NCI-H526 treated with DMSO at 0.1 percent for 48 hours (cell line): ENCODE data around the gene CYRIA.

ENCODE experiments used
- DNase-seq: peaks from one replicate; lab custom pipeline; 2025; lab: John Stamatoyannopoulos, UW

CYRIA gene

DNA sequence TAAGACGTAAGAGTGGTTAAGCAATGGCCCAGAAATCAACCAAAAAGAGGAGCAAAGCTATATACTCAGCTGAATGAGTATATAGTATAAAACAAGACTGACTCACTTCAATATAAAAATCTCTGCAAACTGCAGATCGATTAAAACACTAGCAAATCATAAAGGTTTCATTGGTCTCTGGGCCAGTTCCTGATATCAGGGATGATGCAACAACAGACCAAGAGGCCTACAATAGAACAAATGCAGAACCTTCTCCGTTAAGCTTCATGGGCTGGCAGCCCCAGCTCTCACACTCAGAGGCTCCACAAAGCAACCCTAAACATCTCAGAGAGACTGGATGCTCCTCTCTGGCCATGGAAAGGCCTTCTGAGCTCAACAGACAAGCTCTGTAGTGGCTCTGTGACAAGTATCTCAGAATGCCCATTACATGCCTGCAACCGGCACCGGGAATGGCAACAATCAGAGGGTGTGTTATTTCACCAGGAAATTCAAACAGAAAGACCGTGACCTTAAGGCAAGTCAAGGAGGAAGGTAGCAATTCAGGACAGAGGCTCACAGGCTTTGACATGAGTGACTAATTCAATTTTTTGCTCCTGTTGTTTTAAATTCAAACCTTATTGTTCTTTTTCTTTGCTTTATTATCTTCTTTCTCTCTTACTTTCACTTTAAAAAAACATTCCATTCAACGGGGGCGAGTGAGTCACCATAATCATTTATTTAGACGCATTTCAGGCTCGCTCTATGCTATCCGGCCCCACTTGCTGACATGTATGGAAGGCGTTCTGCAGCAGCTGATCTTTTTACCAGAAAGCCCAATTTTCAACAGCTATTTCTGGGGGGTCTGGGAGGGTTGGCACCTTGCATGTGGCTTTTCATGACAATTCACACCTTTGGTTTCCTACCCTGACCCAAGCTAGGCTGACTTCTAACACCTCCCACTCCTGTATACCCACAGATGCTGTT is 15.1 kb downstream of the CYRIA start:
- DNase-seq = no peak

DNA sequence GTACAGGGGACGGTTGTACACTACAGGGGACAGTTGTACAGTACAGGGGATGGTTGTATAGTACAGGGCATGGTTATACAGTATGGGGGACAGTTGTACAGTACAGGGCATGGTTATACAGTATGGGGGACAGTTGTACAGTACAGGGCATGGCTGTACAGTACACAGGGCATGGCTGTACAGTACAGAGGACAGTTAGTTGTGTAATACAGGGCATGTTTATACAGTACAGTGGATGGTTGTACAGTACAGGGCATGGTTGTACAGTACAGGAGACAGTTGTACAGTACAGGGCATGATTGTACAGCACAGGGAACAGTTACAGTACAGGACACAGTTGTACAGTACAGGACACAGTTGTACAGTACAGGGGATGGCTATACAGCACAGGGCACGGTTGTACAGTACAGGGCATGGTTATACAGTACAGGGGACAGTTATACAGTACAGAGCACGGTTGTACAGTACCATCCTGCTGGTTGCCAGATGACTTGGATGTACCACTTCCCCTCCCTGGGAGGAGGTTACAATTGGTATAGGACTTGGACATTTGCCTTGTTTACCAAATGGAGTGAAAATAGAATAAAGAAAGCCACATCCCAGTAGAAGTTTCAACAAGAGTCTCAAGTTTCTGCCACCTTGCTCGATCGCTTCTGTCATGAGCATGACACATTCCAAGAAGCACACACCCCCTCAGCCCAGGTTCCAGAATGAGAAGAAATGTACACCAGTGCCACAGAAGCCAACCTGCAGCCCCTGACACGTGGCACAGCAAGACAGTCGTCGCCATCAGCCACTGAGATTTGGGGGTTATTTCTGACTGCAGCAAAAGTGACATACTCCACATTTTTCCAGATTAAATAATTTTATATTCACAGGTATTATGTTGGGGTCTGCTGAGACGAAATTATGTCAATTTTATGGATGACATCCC is 16.0 kb downstream of the CYRIA start:
- DNase-seq = no peak

DNA sequence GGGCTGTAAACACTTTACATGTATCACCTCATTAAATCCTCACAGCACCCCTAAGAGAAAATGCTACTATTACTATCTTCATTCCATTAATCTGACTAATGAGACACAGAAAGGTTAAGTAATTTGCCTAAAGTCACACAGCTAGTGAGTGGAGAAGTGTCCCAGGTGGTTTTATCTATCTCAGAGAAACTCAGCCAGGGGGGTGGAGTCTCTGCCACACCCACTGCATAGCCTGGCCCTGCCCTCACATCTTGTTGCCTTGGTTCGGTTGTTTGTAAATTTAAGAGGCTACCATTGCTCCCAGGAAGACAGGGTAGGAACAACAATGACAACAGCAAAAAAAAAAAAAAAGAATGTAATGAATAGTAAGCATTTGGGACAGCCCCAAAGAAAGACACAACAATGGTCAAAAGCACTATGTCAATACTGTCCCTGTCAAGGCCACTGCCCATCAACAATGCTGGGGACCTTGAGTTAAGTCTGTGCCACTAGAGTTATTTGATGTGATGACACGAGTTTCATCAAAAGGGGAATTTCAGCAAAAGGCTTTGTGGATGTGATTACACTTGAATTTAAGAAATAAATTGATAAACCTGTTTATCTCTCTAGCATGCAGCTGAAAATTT is 17.5 kb downstream of the CYRIA start:
- no peak for DNase-seq

GRCh38 chr2:16645775-16646559 is 19.7 kb downstream of the CYRIA start:
- DNase-seq = no peak

DNA sequence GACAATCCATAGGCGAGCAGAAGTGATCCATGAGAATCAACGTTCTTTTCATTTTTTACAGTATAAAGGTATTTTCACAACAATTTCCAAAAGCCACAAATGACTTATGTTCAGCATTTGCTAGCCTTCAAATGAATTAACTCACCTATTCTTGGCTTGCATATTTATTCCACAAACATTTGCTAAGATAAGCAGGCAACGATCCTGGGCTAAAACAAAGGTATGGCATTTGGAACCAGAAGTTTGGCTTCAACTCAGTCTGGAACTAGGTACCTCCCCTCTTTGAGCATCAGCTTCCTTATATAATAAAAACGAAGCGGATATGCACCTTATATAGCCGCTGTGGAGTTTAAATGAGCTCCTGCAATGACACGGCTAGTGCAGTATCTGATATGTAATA is 20.5 kb downstream of the CYRIA start:
- no peak for DNase-seq

DNA sequence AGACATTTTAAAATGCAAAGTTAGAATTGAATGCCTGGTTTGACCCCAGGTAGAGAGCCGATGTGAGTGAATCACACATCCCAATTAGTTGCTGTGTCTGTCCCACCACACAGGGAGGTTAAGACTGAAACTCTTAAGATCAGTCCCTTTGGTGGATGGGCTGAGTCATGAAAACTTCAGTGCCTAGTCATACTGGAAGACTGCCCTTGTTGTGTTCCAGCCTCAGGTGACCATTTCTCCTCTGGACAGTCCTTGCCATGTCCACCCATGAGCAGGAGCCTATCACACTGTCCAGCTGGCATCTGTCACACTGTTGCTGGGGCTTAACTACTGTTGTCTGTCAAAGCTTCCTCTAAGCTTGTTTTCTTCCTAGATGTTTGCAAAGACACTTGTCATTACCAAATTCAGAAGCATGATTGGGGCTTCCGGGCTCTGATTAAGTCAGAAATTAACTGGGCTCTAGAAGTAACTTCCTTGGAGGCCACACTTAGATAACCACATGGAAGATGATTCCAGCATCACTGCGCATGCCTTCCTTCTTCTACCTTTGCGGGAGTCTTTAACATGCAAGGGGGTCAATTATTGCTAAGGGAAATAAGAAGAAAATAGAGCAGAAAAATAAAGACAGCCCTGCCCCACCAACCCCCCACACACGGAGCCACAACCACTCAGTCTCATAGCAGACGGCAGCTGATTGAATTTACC is 21.3 kb downstream of the CYRIA start:
- no peak for DNase-seq

DNA sequence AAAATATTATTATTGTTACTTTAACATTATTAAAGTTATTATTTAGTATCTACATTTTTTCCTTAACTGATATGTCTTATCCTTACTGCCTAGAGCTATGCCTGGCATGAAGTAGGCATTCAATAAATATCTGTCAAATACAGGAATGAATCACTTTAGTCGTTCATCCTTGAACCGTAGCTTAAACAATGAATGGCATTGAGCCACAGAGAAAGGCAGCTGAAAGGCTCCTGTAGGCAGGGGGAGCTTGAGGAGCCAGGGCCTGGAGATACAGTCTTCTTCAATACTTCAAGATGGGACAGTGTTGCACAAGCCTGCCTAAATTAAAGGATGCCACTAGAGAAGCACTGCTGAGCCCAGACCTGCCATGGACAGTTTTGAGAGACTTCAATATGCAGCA is 22.5 kb downstream of the CYRIA start:
- no peak for DNase-seq

GRCh38 chr2:16642088-16642487 is 23.5 kb downstream of the CYRIA start:
- DNase-seq = no peak

DNA sequence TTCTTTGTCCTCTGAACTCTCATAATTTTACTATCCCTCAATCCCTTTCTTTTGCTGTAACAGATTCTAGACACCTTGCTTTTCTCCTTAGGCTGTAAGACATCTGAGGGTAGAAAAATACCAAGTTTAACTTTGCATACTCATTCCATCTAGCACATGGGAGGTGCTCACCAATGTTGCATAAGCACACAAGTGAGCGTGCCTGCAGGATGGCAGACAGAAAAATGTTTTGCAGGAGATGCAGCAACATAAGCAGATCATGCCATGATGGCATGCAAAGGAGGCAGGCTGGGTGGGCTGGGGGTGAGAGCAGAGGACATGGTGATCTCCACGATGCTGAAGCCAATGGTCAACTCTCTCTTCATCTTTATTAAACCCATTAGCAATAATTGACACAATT is 24.1 kb downstream of the CYRIA start:
- DNase-seq = no peak

GRCh38 chr2:16640867-16641266 is 24.8 kb downstream of the CYRIA start:
- no peak for DNase-seq

DNA sequence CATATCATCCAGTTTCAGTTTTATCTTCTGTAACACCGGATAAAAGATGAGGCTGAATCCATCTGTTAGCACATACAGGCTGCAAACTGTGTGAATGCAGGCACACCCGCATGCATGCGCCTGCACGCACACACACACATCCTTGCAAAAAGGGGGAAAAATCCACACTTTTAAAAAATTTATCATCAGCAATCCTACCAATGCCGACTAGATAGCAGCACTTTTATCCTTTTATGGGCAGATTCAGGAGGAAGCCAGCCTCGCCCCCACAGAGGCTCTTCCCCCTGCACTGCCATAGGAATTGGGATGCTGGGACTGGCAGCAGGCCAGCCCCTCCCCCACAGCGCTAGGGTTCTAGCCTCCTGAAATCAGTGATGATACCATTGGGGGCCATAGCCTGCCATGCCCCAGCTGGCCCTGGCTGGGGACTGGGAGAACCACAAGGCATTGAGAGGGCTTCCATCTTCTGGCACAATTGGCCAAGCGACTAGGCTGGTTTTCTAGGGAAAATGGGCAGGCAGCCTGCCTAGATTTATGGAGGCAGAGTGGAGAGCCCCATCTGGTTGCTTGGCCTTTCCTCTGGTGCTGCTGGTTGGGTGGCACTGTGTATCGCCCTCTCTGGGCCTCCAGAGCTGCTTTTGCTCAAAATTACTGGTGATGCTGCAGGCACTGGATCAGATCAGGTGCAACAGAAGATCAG is 25.5 kb downstream of the CYRIA start:
- no peak for DNase-seq

GRCh38 chr2:16639431-16639830 is 26.2 kb downstream of the CYRIA start:
- peak; percentile 88 for DNase-seq

DNA sequence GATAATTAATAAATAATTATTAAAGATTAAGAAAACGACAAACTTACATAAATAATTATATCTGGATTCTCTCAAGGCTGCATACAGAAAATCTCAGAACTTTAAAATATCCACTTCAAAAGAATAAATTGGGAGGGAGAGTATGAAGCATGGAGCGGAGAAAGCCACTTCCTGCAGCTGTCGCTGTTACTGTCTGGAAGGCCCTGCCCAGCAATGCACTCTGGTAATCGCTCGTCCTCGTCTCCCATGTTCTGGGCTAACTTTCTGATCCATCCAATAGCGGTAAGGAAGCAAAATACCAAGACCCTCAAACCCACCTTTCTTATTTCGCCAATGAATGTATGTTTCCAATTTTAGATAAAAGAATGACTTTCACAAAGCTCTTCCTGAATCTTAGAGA is 26.7 kb downstream of the CYRIA start:
- peak; percentile 54 for DNase-seq

DNA sequence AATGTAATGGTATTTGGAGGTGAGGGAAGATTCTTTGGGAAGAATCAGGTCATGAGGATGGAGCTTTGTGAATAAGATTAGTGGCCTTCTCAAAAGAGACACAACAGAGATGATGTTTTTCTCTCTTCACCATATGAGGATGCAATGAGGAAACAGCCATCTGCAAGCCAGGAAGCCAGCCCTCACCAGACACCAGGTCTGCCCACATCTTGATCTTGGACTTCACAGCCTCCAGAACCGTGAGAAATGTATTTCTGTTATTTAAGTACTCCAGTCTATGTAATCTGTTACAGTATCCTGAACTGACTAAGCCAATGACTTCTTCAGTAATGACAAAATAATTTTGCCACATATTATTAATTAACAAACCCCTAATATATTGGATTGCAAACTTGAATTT is 28.3 kb downstream of the CYRIA start:
- no peak for DNase-seq

DNA sequence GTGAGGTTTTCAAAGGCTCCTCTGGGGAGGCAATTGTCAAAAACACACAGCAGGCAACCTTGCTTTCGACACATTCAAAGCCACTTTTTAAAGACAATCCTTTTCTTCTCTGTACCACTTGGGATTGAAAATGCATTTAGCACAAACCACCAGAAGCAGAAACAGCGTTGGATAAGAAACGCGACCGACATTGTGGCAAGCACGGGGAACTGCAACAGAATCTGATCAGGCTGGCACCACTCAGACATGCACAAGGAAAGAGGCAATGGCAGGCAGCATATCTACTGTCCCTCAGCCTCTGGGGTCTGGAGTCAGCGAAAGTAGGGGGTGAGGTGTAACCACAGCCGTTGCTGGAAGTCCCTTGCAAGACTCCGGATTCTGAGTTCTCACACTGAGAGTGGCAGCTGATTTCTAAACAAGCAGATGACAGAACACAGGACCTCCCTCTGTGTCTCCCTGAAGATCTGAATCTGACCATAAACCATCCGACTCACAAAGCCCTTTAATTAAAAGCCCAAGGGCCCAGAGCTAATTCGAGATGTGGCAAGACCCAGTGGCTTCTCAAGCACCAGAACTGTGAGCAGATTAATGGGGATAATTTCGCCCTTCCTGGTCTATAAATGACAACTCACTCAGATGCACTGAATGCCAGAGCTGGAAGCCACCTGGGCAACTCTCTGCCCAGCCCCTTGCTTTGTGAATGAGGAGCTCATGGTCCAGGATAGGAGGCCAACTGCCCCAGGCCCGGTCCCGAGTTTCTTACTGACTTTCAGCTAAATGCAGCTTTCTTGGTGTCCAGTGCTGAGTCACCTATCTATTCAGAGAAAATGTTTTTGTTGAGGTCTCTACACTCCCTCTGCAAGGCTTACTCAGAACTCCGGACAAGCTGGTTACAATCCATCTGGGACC is 29.6 kb downstream of the CYRIA start:
- no peak for DNase-seq

DNA sequence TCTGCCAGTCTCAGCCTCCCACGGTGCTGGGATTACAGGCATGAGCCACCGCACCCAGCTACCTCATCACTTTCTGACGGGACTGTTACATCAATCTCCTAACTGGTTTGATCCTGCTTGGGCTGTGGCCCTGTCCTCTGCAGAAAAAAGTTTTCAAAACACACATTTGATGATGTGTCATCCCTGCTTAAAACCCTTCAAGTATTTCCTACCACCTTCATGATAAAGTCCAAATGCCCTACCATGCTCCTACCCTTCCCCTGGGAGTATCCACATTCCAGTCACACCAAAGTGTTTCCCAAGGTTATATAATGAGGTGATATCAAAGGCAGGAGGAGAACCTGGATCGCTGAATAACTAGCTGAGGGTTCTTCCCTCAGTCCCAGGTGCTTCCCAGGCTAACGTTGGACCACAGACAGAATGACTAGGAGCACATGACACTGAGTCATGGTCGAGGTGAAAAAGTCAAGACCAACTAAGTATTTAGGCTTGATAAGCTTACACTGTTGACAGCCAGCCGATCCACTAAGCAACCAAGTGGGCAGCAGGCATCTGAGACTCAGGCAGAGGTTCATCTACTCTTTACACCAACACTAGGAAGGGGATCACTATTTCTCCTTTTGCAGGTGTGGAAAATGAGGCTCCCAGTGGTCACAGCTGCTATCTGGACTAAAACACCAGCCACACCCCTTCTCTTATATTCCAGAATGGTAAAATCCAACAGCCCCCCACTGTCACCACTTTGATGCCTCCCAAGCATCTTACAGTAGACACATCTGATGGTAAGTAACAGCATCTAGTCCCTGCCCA is 31.8 kb downstream of the CYRIA start:
- DNase-seq = no peak

DNA sequence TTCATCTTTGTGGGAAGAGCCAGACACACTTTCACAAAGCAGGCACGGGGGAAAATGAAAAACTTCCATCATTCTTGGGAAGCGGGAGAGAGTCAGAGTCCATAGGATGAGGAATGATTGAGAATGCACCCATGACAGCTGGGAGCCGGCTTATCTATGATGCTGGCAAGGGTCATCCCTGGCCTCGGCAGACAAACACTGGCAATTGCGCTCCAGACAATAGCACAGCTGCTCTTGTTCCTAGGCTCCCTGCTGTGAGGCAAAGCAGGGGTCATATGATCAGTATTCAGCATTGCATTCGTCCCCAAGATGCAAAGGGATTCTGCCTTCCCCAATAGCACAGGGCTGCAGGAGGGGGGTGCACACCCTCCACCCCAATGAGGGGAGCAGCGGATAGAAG is 33.0 kb downstream of the CYRIA start:
- DNase-seq = no peak

DNA sequence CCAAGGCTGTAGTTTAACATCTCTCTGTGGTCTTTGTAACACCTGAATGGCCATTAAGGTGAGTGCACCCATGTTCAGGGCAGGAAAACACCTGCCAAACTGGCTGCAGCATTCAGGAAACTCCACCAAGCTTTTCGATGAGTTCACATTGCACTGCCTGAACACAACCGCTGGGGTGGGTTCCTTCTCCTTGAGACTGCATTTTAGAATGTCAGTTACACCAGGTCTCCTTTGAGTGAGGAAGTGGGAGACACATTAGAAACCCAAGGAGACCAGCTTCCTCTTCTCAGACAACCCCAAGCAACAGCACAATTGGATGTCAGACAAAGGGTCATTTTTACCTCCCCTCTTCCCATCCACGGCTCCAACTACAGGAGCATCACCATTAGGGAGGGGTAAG is 35.2 kb downstream of the CYRIA start:
- DNase-seq = no peak
